ENCODE data around the gene MYL10.
"Not testable (repeated sequence)": the region's sequence is repeated elsewhere in the genome, so short reads cannot be mapped to it uniquely, and the experiment has no call there.

MYL10 gene

GRCh38 chr7:101651112-101651511 is 22.0 kb upstream of the MYL10 start:
- DNase-seq (ENCODE audit: low spot score), result no peak

DNA sequence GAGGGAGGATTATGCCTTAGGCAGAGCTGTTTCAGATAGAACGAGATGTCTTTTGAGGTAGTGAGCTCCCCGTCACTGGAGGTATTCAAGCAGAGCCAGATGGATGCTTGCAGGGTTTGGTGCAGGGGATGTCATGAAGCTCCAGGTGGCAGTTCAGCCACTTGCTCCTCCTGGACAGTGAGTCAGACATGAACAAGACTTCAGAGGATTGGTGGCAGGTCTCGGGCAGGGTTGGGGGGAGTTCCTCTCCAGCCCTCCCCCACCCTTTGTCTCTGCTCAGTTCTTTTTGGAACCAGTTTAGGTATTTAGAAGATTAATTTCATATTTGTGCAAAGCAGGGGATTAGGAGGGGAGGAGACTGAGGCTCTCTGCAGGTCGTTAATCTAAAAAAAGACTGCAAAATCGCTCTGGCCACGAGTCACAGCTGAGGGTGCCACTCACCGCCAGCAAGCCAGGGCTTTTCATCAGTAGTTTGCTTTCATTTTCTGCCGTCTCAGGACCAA is 21.5 kb upstream of the MYL10 start:
- no peak for DNase-seq (ENCODE audit: low spot score)

DNA sequence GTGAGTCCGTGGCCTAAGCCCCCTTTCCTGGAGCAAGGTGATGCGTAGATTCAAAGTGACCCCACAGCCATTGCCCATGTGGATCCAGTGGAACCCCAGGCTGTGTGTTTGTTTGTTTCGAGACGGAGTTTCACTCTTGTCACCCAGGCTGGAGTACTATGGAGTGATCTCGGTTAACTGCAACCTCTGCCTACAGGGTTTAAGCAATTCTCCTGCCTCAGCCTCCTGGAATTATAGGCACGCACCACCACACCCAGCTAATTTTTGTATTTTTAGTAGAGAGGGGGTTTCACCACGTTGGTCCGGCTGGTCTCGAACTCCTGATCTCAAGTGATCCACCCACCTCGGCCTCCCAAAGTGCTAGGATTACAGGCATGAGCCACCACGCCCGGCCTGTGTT is 18.8 kb upstream of the MYL10 start:
- not testable (repeated sequence) for DNase-seq (ENCODE audit: low spot score)

DNA sequence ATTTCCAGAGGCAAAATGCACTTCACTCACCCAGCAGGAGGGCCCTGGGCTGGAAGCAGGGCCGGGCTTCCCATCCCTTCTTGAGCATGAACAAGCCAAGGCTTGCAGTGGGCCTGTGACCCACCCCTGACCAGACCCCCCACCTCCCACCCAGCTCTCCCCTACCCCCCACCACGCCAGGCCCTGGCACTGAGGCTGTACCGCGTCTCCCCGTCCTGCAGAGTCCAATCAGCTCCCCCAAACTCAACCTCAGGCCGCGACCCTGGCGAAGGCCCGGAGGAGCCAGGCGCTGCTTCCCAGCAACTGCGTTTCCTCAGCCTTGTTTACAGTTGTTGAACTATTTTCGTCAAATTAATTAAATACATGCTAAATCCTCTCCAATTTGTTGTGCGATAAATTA is 16.9 kb upstream of the MYL10 start:
- DNase-seq (ENCODE audit: low spot score), result no peak

DNA sequence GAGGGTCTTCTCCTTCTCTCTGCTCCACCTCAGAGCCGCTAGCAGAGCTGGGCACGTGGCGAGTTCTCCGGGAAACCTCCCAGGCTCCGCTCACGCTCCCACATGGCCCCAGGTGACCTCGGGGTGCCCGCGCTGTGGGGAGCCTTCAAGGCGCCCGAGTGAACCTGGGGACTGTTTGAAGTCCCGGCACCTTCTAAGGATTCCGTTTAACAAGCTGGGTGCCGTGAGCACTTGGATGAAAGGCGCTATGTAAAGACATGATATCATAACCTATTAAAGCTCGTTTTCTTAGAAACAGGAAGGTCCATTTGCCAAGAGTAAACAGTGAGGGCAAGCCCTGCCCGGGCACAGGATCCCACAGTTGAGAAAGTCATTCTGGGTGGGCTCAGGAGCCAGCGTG is 15.8 kb upstream of the MYL10 start:
- no peak for DNase-seq (ENCODE audit: low spot score)

DNA sequence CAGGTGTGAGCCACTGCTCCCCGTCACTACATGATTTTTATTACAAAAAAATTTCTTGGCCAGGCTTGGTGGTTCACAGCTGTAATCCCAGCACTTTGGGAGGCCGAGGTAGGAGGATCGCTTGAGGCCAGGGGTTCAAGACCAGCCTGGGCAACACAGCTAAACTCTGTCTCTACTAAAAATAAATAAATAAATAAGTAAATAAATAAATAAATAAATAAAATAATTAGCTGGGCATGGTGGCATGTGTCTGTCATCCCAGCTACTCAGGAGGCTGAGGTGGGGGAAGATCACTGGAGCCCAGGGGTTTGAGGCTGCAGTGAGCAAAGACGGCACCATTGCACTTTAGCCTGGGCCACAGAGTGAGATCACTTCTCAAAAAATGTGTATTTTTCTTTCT is 10.0 kb upstream of the MYL10 start:
- DNase-seq (ENCODE audit: low spot score), result not testable (repeated sequence)

DNA sequence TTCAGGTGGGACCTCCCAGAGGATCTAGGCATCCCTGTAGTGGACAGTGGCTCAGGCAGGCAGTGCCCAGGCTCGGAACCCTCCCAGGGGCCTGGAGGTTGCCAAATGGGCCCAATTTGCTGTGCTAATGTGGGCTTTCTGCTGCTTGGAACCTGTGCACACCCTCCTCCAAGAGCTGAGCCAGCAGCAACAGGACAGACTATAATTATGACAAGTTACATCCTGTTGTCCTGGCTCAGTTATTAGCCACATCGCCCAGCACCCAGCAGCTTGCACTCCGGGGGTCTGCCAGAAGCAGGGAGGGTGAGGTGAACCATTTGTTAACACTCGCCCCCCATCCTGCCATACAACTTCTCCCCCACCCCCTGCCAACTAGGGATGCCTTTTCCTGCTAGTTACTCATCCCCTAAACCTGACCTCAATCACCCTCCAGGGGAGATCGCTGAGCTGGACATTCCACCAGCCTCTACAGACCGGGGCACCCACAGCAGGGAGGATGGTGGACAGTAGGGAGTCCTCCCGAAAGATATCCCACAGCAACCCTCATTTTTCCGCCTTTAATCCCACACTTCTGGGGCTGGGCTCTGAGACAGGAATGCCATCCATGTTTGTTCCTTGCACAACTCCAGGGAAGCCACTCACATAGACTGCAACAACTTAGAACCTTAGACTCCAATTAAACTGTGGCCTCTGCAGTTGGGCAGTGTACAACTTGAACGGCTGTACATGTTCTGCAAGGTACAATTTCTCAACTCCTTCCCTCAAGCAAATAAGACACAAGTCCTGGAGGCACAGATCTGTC is 7.9 kb upstream of the MYL10 start:
- no peak for DNase-seq (ENCODE audit: low spot score)

GRCh38 chr7:101635484-101635883 is 6.4 kb upstream of the MYL10 start:
- DNase-seq (ENCODE audit: low spot score), result no peak

GRCh38 chr7:101634196-101634717 is 5.2 kb upstream of the MYL10 start:
- DNase-seq (ENCODE audit: low spot score), result no peak

DNA sequence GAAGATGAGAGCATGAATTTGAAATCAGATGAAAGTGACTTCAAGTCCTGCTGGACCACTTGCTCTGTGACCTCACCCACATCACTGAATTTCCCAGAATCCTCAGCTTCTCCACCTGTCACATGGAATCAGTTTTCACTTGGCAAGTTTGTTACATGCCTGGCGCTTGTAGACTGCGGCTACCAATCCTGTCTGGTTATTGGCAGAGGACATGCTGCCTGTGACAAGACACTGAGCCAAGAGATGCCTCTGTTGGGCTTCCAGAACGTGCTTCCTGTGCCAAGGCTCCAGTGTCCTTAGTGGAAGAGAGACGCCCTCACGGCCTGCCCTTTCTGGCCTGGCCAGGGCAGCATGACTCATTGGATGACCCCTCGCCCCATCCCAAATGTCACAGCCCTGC is 4.4 kb upstream of the MYL10 start:
- DNase-seq (ENCODE audit: low spot score), result no peak

GRCh38 chr7:101632641-101633040 is 3.5 kb upstream of the MYL10 start:
- no peak for DNase-seq (ENCODE audit: low spot score)

DNA sequence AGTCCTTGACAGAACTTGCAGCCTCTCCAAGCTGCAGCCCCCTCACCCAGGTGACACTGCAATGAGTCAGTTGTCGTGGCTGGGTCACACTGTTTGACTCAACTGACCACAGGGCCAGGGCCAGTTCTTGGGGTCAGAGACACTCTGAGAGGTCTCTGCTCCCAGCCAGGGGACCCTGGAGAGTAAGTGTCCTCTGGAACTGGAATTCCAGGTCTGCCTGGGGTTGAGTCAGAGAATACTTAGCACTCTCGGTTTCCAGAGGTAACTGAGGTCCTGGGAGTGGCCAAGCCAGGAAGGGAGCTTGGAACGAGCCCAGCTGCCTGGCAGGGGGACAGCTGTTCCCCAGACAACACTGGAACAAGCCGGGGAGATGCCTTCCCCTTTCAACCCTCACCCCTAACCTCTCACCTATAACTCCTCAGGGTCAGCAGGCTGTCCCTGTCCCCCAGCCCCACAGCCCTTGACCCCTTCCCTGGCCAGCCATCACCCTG is 2.2 kb upstream of the MYL10 start:
- no peak for DNase-seq (ENCODE audit: low spot score)

- DNase-seq (ENCODE audit: low spot score), result no peak
These were observed 1.5 kb upstream of the MYL10 start for GRCh38 chr7:101630591-101630990.

DNA sequence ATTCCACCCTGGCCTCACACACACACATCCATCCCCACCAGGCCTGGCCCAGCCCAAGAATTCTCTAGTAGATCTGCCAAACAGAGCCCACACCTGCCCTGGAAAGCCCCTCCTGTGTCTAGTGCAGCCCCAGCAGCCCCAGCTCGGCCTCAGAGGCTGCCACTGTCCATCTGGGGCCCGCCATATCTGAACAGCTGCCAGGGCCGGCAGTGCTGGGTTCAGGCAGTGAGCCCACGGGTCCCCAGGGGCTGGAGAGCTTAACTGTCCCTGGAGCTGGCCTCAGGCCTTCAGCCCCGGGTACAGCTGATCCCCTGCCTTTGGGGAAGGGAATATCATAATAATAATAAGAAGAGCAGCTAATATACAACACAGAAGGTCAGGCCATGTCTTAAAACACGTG is 574 bp downstream of the MYL10 start:
- DNase-seq (ENCODE audit: low spot score), result no peak

- DNase-seq (ENCODE audit: low spot score), result no peak
These were observed 2.3 kb downstream of the MYL10 start for GRCh38 chr7:101626758-101627157.

- DNase-seq (ENCODE audit: low spot score), result no peak
These were observed 2.9 kb downstream of the MYL10 start for GRCh38 chr7:101626069-101626671.

DNA sequence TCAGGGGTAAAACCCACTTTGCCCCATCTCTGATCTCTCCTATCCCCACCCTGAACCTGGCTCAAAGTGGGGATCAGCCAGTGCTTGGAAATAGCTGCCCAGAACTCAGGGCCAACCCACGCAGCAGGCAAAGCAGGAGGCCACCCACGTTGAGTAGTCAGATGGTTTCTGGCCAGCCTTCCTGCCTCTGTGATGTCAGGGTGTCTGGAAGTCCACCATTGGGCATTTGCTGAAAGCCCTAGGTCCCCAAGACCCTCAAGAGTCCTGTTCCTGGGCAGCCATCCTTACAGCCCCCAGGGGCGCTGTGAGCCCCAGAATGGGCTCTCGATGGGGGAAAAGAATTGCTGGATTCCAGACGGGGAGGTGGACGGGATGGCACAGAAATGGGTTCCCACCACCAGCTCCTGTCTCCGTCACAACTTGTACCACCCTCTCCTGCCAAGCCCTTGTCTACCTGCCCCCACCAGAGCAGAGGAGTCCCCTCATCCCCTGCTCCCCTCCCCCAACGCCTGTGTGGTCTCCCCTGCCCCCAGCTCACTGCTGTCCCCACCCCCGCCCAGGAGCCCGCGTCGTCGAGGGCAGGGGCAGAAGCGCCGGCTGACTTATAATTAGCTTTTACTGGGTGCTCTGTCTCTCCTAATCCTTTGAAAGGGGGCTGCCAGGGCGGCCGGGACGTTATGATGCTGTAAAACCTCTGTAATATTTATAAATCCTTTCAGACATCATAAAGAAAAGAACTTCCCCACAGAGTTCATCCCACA is 3.9 kb downstream of the MYL10 start:
- DNase-seq (ENCODE audit: low spot score), result no peak

DNA sequence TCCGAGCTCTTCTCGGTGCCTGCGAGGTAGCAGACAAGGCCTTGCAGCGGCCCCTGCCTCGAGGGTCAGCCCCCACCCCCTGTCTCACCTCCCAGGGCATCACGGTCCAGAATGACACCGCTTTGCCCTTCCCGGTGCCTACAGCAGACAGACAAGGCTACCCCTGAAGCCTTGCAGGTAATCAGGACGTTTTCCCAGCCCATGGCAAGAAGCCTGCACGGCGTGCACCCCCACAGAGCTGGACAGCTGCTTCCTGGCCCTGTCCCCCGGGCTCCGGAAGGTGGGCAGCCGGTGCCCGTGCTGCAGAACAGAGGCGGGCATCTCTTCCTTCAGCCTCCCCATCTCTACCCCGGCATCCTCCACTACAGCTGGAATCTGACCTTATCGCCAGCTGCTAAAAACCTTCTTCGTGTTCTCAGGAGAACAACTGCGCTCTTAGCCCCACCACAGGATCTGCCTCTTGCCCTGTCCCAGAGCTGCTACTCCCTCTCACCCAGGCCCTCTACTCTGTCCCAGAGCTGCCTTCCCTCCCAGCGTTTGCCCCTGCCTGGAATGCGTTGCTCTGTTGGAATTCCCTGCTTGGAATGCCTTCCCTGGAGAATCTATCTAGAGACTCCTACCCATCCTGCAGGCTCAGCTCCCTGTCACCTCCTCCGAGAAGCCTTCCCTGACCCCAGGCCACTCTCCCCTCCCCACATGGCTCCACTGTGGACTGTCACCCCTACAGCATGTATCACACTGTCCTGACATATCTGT is 4.7 kb downstream of the MYL10 start:
- DNase-seq (ENCODE audit: low spot score), result no peak

DNA sequence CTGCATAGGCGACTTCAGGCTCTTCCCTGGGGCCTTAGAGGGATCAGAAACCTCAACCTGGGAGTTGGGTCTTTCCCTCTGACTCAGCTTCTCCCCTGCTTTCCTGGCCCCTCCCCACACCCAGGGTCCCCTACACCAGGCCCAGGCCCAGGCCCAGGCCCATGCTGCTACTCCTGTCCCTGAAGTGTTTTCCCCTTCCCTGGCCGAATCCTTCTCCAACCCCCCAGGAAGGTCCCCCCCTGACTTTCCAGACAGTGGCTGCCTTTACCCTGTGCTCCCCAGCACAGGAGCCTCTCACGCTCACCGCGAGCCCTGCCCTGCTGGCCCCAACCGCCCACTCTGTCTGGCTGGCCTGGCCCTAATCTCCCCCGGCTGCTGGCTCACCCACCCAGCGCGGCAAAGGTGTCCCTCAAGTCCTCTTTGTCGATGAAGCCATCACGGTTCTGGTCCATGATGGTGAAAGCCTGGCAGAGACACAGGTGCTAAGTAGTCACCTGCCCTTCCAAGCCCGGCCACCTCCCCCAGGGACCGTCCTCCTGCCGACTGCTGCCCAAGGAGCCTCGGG is 6.4 kb downstream of the MYL10 start:
- DNase-seq (ENCODE audit: low spot score), result no peak

GRCh38 chr7:101620991-101621390 is 8.1 kb downstream of the MYL10 start:
- DNase-seq (ENCODE audit: low spot score), result no peak

DNA sequence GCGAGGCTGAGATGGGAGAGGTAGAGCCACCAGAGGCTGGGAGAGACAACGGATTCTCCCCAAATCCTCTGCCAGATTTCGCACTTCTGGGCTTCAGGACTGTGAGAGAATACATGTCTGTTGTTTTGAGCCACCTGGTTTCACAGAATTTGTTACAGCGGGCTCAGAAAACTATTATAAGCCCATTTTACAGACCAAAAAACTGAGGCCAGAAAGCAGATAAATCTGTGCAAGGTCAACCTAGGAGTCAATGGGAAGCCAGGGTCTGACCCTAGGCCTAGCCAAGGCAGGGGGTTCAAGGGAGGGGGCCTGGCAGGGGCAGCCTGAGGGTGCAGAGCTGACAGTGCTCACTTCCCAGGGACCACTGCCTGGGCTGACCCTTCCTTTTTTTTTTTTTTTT is 8.7 kb downstream of the MYL10 start:
- DNase-seq (ENCODE audit: low spot score), result no peak

Data from globus pallidus (tissue), 1 donor.